H9 (cell line): ENCODE data around the gene ODC1. TPM values are rescaled to one million over a fixed set of nuclear protein-coding genes. Genes with fewer than 3 reads are reported as not detected.

Experiments used
- DNase-seq: peaks from one replicate; pipeline ENCODE4 v3.0.0-alpha.2; 2017
- H2AFZ ChIP-seq: one replicate; pipeline ENCODE4 v1.6.1; 2013; ENCODE audit warnings: mild to moderate bottlenecking, low read length, control low read depth, moderate library complexity
- H2AK5ac ChIP-seq: 2 replicates; pipeline ENCODE4 v1.6.1; 2013; ENCODE audit warnings: low read length, control low read depth, mixed read lengths; ENCODE audit not compliant: insufficient read length
- H2BK120ac ChIP-seq: one replicate; pipeline ENCODE4 v1.6.1; 2013; ENCODE audit warnings: low read depth, mild to moderate bottlenecking, low read length, control low read depth, inconsistent platforms; ENCODE audit not compliant: poor library complexity, severe bottlenecking
- H2BK12ac ChIP-seq: 2 replicates; pipeline ENCODE4 v1.6.1; 2013; ENCODE audit warnings: low read length, control low read depth, mixed read lengths, low read depth; ENCODE audit not compliant: insufficient read length
- H2BK15ac ChIP-seq: 2 replicates; pipeline ENCODE4 v1.6.1; 2013; ENCODE audit warnings: low read depth, low read length, control low read depth
- H2BK20ac ChIP-seq: one replicate; pipeline ENCODE4 v1.6.1; 2013; ENCODE audit warnings: low read depth, mild to moderate bottlenecking, low read length, control low read depth, inconsistent platforms; ENCODE audit not compliant: poor library complexity, severe bottlenecking
- H2BK5ac ChIP-seq: 2 replicates; pipeline ENCODE4 v1.6.1; 2013; ENCODE audit warnings: low read length, control low read depth, mixed read lengths; ENCODE audit not compliant: insufficient read length
- H3K14ac ChIP-seq: 2 replicates; pipeline ENCODE4 v1.6.1; 2013; ENCODE audit warnings: low read length, control low read depth; ENCODE audit not compliant: insufficient read depth
- H3K18ac ChIP-seq: 2 replicates; pipeline ENCODE4 v1.6.1; 2013; ENCODE audit warnings: low read depth, mild to moderate bottlenecking, mixed read lengths, low read length, control low read depth; ENCODE audit not compliant: insufficient read length
- H3K23ac ChIP-seq: 2 replicates; pipeline ENCODE4 v1.6.1; 2013; ENCODE audit warnings: low read length, control low read depth, mixed read lengths, low read depth; ENCODE audit not compliant: insufficient read length
- H3K23me2 ChIP-seq: 2 replicates; pipeline ENCODE4 v1.6.1; 2013; ENCODE audit warnings: low read depth, mild to moderate bottlenecking, mixed read lengths, low read length, control low read depth; ENCODE audit not compliant: insufficient read length, poor library complexity, severe bottlenecking
- H3K27ac ChIP-seq: 2 replicates; pipeline ENCODE4 v1.5.1; 2013; ENCODE audit warnings: low read length, control low read depth, mixed read lengths, low read depth; ENCODE audit not compliant: insufficient read length
- H3K27me3 ChIP-seq: 2 replicates; pipeline ENCODE4 v1.6.1; 2013; ENCODE audit warnings: low read length, control low read depth, inconsistent platforms; ENCODE audit not compliant: insufficient read depth
- H3K4ac ChIP-seq: 2 replicates; pipeline ENCODE4 v1.6.1; 2013; ENCODE audit warnings: low read depth, mild to moderate bottlenecking, control low read depth, inconsistent platforms, low read length, moderate library complexity
- H3K4me1 ChIP-seq: 2 replicates; pipeline ENCODE4 v1.6.1; 2013; ENCODE audit warnings: low read length, control low read depth, inconsistent platforms; ENCODE audit not compliant: insufficient read depth
- H3K4me2 ChIP-seq: 2 replicates; pipeline ENCODE4 v1.6.1; 2013; ENCODE audit warnings: low read length, control low read depth, mixed read lengths; ENCODE audit not compliant: insufficient read length, insufficient read depth
- H3K56ac ChIP-seq: 2 replicates; pipeline ENCODE4 v1.6.1; 2013; ENCODE audit warnings: low read depth, mild to moderate bottlenecking, mixed read lengths, low read length, control low read depth; ENCODE audit not compliant: insufficient read length
- H3K79me1 ChIP-seq: 2 replicates; pipeline ENCODE4 v1.6.1; 2013; ENCODE audit warnings: low read depth, mild to moderate bottlenecking, moderate library complexity, low read length, control low read depth, inconsistent platforms; ENCODE audit not compliant: insufficient read depth, poor library complexity, severe bottlenecking
- H3K79me2 ChIP-seq: 2 replicates; pipeline ENCODE4 v1.6.1; 2013; ENCODE audit warnings: low read length, control low read depth, inconsistent platforms; ENCODE audit not compliant: insufficient read depth
- H3K9ac ChIP-seq: 2 replicates; pipeline ENCODE4 v1.6.1; 2013; ENCODE audit warnings: low read length, control low read depth, mixed read lengths; ENCODE audit not compliant: insufficient read length; ENCODE audit errors: extremely low read depth
- H3K9me3 ChIP-seq: one replicate; pipeline ENCODE4 v1.6.1; 2013; ENCODE audit warnings: low read depth, low read length, inconsistent platforms; ENCODE audit not compliant: control insufficient read depth
- H3T11ph ChIP-seq: one replicate; pipeline ENCODE4 v1.6.1; 2013; ENCODE audit warnings: mild to moderate bottlenecking, low read length, control low read depth, inconsistent platforms
- H4K20me1 ChIP-seq: one replicate; pipeline ENCODE4 v1.6.1; 2013; ENCODE audit not compliant: control insufficient read depth, insufficient read length, insufficient read depth
- H4K5ac ChIP-seq: 2 replicates; pipeline ENCODE4 v1.6.1; 2013; ENCODE audit warnings: low read depth, mild to moderate bottlenecking, mixed read lengths, low read length, control low read depth; ENCODE audit not compliant: insufficient read length
- H4K8ac ChIP-seq: replicated peaks from 2 replicates; pipeline ENCODE4 v1.6.1; 2013; ENCODE audit warnings: low read length, control low read depth, mixed read lengths, low read depth; ENCODE audit not compliant: insufficient read length
- H4K91ac ChIP-seq: 2 replicates; pipeline ENCODE4 v1.6.1; 2013; ENCODE audit warnings: low read depth, mild to moderate bottlenecking, moderate library complexity, mixed read lengths, low read length, control low read depth; ENCODE audit not compliant: insufficient read length
- H3K27ac Mint-ChIP-seq, 3 experiments: 2 replicates in 2 of 3; 3 replicates in 1 of 3; pipeline ENCODE4 v1.8.0; 2020 to 2021; ENCODE audit warnings: mixed read lengths in 3 of 3, mild to moderate bottlenecking in 1 of 3, moderate library complexity in 1 of 3
- H3K27me3 Mint-ChIP-seq: 2 replicates; pipeline ENCODE4 v1.8.0; 2021; ENCODE audit warnings: low read depth, mild to moderate bottlenecking, moderate library complexity, mixed read lengths
- H3K36me3 Mint-ChIP-seq, 3 experiments: 2 replicates in 2 of 3; 3 replicates in 1 of 3; pipeline ENCODE4 v1.8.0; 2020 to 2021; ENCODE audit warnings: low read depth in 3 of 3, mixed read lengths in 3 of 3; ENCODE audit not compliant: insufficient read depth in 1 of 3
- H3K4me1 Mint-ChIP-seq, 2 experiments: 2 replicates each; pipeline ENCODE4 v1.8.0; 2020; ENCODE audit warnings: mixed read lengths in 2 of 2
- H3K4me3 Mint-ChIP-seq, 2 experiments: 2 replicates in 1 of 2; 3 replicates in 1 of 2; pipeline ENCODE4 v1.8.0; 2020 to 2021; ENCODE audit warnings: mild to moderate bottlenecking in 2 of 2, mixed read lengths in 2 of 2, moderate library complexity in 1 of 2
- H3K9me3 Mint-ChIP-seq, 2 experiments: 2 replicates in 1 of 2; 3 replicates in 1 of 2; pipeline ENCODE4 v1.8.0; 2020; ENCODE audit warnings: mild to moderate bottlenecking in 2 of 2, mixed read lengths in 2 of 2, moderate library complexity in 1 of 2
- WGBS: extraction: QIAGEN DNeasy Blood & Tissue Kit; methylation state at CpG from one replicate; pipeline ENCODE4 v1.1.7; 2013; ENCODE audit warnings: missing lambda C conversion rate, low lambda C conversion rate, mixed read lengths; ENCODE audit not compliant: insufficient read length; ENCODE audit errors: extremely low coverage; 5-methylcytosine and 5-hydroxymethylcytosine counted together
- total RNA-seq: library from RNA; stranded (reverse); gene quantifications from 2 replicates; pipeline ENCODE4 v1.2.1, GENCODE V29; 2021
- TF ChIP-seq, protein P1 (sequence below): fragments of 200-600 bp; sonication (generic); conservative IDR thresholded peaks from 3 replicates; pipeline ENCODE4 v1.8.0; 2021; ENCODE audit warnings: antibody characterized with exemption, mild to moderate bottlenecking

ODC1 gene
- total RNA-seq, 1 experiment from 2014 or later, result 48.3 TPM

DNA sequence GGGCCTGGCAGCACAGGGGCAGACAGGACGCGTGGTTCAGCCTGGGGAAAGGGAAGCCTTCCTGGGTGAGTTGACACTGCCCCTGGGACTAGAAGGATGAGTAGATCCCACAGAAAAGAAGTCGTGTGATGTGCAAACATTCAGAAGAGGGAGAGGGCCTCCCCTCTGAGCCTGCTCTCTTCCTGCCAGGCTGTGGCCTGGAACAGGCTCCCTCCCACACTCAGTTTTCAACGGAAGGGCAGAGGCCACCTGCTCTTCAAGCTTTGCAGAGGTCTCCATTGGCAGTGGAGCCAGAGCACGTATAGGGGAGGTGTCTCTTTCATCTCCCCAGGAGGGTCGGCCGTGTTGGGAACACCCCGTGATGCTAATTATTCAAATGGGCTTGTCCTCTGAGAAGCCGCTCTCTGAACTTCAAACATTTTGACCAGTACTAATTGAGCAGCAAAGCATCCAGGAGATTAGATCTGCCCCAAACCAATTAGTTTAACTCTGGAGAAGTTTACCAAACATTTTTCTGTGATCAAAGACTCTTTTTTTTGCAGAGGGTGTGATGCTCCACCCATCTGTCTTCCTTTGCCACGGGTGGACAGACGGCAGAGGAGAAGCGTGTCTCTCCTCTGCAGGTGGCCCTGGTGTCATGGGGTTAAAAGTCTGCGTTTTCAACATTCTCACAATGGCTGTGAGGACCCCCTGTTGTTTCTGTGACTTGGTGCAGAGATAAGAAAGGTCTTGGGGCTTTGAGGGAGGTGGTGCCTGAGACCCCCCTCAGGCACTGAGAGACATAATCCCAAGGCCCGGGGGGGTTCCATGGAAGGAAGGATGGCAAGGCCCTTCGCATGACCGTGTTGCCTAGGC, 29.5 kb upstream of the ODC1 start:
- Histone ChIP-seq H2AK5ac (no peak overlapping the region), H3K79me1 (no peaks in the 10 kb centered on the region), H3K27me3 (no peaks in the 10 kb centered on the region), H3K23ac (no peak overlapping the region), H4K20me1 (no peaks in the 10 kb centered on the region), H2BK120ac (no peak overlapping the region), H3K14ac (no peak overlapping the region), H3K79me2 (no peaks in the 10 kb centered on the region), H3K4me1 (no peaks in the 10 kb centered on the region; the same call in 1 of the 2 replicates), H2BK15ac (no peak overlapping the region), H3T11ph (no peak overlapping the region), H4K5ac (no peak overlapping the region), H3K9me3 (no peaks in the 10 kb centered on the region), H3K23me2 (no peaks in the 10 kb centered on the region), H3K4ac (no peak overlapping the region), H2BK20ac (no peak overlapping the region), H3K18ac (no peak overlapping the region), H4K8ac (no peak overlapping the region), H2BK5ac (no peak overlapping the region), H4K91ac (no peak overlapping the region), H3K56ac (no peak overlapping the region), H3K9ac (no peak overlapping the region), H3K27ac (no peak overlapping the region), H2BK12ac (no peak overlapping the region), H2AFZ (no peak overlapping the region), H3K4me2 (no peak overlapping the region)
- H3K36me3 Mint-ChIP-seq, result no peaks in the 10 kb centered on the region
- no peak overlapping the region for H3K27ac Mint-ChIP-seq
- H3K4me3 Mint-ChIP-seq, result no peak overlapping the region
- DNase-seq, result no peak
- no CpG with 5 or more reads among the region's 16 CpGs for WGBS
- TF ChIP-seq, protein P1, sequence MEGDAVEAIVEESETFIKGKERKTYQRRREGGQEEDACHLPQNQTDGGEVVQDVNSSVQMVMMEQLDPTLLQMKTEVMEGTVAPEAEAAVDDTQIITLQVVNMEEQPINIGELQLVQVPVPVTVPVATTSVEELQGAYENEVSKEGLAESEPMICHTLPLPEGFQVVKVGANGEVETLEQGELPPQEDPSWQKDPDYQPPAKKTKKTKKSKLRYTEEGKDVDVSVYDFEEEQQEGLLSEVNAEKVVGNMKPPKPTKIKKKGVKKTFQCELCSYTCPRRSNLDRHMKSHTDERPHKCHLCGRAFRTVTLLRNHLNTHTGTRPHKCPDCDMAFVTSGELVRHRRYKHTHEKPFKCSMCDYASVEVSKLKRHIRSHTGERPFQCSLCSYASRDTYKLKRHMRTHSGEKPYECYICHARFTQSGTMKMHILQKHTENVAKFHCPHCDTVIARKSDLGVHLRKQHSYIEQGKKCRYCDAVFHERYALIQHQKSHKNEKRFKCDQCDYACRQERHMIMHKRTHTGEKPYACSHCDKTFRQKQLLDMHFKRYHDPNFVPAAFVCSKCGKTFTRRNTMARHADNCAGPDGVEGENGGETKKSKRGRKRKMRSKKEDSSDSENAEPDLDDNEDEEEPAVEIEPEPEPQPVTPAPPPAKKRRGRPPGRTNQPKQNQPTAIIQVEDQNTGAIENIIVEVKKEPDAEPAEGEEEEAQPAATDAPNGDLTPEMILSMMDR, result no peak
- H3K4me1 Mint-ChIP-seq, result peaks cover 17 to 19% of the 10 kb centered on the region in 2 experiments
- peaks cover 22% of the 10 kb centered on the region for H3K27me3 Mint-ChIP-seq
- no peaks in the 10 kb centered on the region for H3K9me3 Mint-ChIP-seq
